Measurements from ENCODE around the gene PPP2R5C. TPM values are rescaled to one million over a fixed set of nuclear protein-coding genes. Genes with fewer than 3 reads are reported as not detected.
"Not testable (repeated sequence)": the region's sequence is repeated elsewhere in the genome, so short reads cannot be mapped to it uniquely, and the experiment has no call there.

Gene PPP2R5C
- total RNA-seq, 4 donors from 2014 or later, result 63.3 to 113 (median 75.9) TPM

- DNase-seq (ENCODE audit: low spot score in 2 of 2), result no peak
- Histone ChIP-seq H3K36me3 (peaks cover 0 to 30% (median 0%) of the 10 kb centered on the region in 3 donors), H3K27ac (no peak overlapping the region), H3K4me3 (no peak overlapping the region), H3K27me3 (no peaks in the 10 kb centered on the region), H3K9me3 (peaks cover 0 to 3% (median 0%) of the 10 kb centered on the region in 4 donors), H3K4me1 (no peaks in the 10 kb centered on the region)
- 84% methylated on average over 5 of the region's 5 CpGs for WGBS, 2 donors
- TF ChIP-seq CTCF (IDR thresholded peaks at IDR 0.05) (no peak), EP300 (IDR thresholded peaks at IDR 0.05) (no peak), POLR2A (IDR thresholded peaks at IDR 0.05) (no peak)
Measured at GRCh38 chr14:101797856-101798255, 36.3 kb downstream of the PPP2R5C start.

- peaks cover 0 to 14% (median 0%) of the 10 kb centered on the region in 4 donors for H3K4me1 ChIP-seq
- 88 to 91% methylated on average over 1 of the region's 1 CpG for WGBS, 2 donors
- not testable (repeated sequence) for H3K4me3 ChIP-seq; H3K27me3 ChIP-seq; H3K36me3 ChIP-seq; H3K9me3 ChIP-seq; H3K27ac ChIP-seq; DNase-seq (ENCODE audit: low spot score in 2 of 2)
Measured at GRCh38 chr14:101804373-101804772, 42.9 kb downstream of the PPP2R5C start.

GRCh38 chr14:101806252-101806651 is 44.7 kb downstream of the PPP2R5C start:
- not testable (repeated sequence) for DNase-seq (ENCODE audit: low spot score in 2 of 2); H3K9me3 ChIP-seq; H3K27me3 ChIP-seq; H3K27ac ChIP-seq; H3K4me3 ChIP-seq; H3K36me3 ChIP-seq
- WGBS, 2 donors, result 94 to 100% methylated on average over 1 of the region's 1 CpG
- peaks cover 0 to 21% (median 4%) of the 10 kb centered on the region in 4 donors for H3K4me1 ChIP-seq

- Histone ChIP-seq H3K9me3 (no peaks in the 10 kb centered on the region), H3K27ac (peak overlapping the region in 3 of 4 donors; percentile 98 to 100 (median 99)), H3K4me1 (peaks cover 0 to 40% (median 15%) of the 10 kb centered on the region in 4 donors), H3K4me3 (no peak overlapping the region), H3K36me3 (peaks cover 0 to 3% (median 0%) of the 10 kb centered on the region in 3 donors), H3K27me3 (no peaks in the 10 kb centered on the region)
- TF ChIP-seq CTCF (IDR thresholded peaks at IDR 0.05), result no peak
- TF ChIP-seq POLR2A (IDR thresholded peaks at IDR 0.05), result no peak
- no peak for TF ChIP-seq EP300 (IDR thresholded peaks at IDR 0.05)
- WGBS, 2 donors, result 42 to 45% methylated on average over 11 of the region's 11 CpGs
- no peak for DNase-seq (ENCODE audit: low spot score in 2 of 2)
Measured at GRCh38 chr14:101808020-101808641, 46.6 kb downstream of the PPP2R5C start.

- 48 to 49% methylated on average over 6 of the region's 6 CpGs for WGBS, 2 donors
- no peaks in the 10 kb centered on the region for H3K27me3 ChIP-seq
- peaks cover 0 to 49% (median 20%) of the 10 kb centered on the region in 4 donors for H3K4me1 ChIP-seq
- no peak for DNase-seq (ENCODE audit: low spot score in 2 of 2)
- H3K36me3 ChIP-seq, result peaks cover 0 to 3% (median 0%) of the 10 kb centered on the region in 3 donors
- no peaks in the 10 kb centered on the region for H3K9me3 ChIP-seq
- H3K27ac ChIP-seq, result peak overlapping the region; percentile 98 to 100 (median 99)
- peak overlapping the region; percentile 60 to 77 (median 66) for H3K4me3 ChIP-seq
- TF ChIP-seq CTCF (IDR thresholded peaks at IDR 0.05) (no peak), POLR2A (IDR thresholded peaks at IDR 0.05) (no peak), EP300 (IDR thresholded peaks at IDR 0.05) (no peak)
Measured at GRCh38 chr14:101808894-101809670, 47.6 kb downstream of the PPP2R5C start.

All from tibial nerve (tissue), 4 donors.